T-helper 2 cell treated with Interferon-gamma antibody and Interleukin-4, amounts not matched to agents 5 μg/mL and 100 μg/mL, for 36 hours (primary cell): ENCODE results near the gene TMEM86B.
A peak's percentile ranks its signal among the peaks of the same experiment; 100 is the strongest.

ENCODE experiments used
- DNase-seq: peaks from one replicate; pipeline ENCODE4 v3.0.0; 2021; ENCODE audit warnings: low spot score
- H3K27ac Mint-ChIP-seq: one replicate; pipeline ENCODE4 v1.8.0; 2021; ENCODE audit warnings: mild to moderate bottlenecking, mixed read lengths
- H3K27me3 Mint-ChIP-seq: one replicate; pipeline ENCODE4 v1.8.0; 2021; ENCODE audit warnings: low read depth, mixed read lengths
- H3K36me3 Mint-ChIP-seq: one replicate; pipeline ENCODE4 v1.8.0; 2021; ENCODE audit warnings: low read depth, mixed read lengths
- H3K4me1 Mint-ChIP-seq: one replicate; pipeline ENCODE4 v1.8.0; 2021; ENCODE audit warnings: low read depth, mixed read lengths
- H3K4me3 Mint-ChIP-seq: one replicate; pipeline ENCODE4 v1.8.0; 2022; ENCODE audit warnings: mild to moderate bottlenecking, moderate library complexity, mixed read lengths
- H3K9me3 Mint-ChIP-seq: one replicate; pipeline ENCODE4 v1.8.0; 2021; ENCODE audit warnings: mixed read lengths

Gene TMEM86B

DNA sequence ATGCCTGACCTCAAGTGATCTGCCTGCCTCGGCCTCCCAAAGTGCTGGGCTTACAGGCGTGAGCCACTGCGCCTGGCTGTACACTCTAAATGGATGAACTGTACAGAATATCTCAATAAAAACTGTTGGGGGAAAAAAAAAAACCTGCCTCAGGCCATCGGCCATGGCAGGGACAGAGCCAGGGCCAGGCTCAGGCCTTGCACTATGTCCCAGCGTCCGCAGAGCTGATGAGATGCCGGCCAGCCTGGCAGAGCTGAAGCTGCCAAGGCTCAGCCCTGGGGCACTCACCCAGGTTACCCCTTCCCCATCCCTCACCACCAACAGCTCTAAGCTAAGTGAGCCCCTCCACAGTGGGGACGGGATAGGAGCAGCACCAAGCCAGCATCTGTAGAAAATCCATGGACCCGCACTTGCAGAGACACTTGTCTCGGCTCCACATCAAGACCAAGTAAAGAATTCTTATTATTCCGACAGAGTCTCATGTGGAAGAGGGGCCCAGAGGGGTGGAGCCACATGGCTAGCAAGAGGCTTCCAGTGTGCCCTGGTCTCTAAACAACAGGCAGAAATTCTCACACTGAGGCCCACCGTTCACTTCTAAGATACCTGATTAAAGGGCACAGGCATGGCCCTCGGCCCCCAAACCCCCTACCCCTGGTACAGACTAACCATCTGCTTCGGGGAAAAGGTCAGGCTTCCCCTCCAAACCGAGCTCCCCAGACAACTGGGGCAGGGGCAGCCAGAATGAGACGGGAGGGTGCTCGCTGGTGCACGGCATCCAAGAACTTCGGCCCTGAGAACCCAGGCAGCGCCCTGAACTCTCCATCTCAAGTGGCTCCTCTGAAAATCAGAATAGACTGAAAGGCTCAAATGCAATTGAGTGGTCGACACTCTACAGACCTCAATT is 24.4 kb upstream of the TMEM86B start:
- peaks cover 54% of the 10 kb centered on the region for H3K4me1 Mint-ChIP-seq
- no peak for DNase-seq
- H3K27me3 Mint-ChIP-seq = no peaks in the 10 kb centered on the region
- H3K27ac Mint-ChIP-seq = peak overlapping the region; percentile 98
- H3K4me3 Mint-ChIP-seq = peak overlapping the region; percentile 99
- H3K36me3 Mint-ChIP-seq = peaks cover 62% of the 10 kb centered on the region
- no peaks in the 10 kb centered on the region for H3K9me3 Mint-ChIP-seq

DNA sequence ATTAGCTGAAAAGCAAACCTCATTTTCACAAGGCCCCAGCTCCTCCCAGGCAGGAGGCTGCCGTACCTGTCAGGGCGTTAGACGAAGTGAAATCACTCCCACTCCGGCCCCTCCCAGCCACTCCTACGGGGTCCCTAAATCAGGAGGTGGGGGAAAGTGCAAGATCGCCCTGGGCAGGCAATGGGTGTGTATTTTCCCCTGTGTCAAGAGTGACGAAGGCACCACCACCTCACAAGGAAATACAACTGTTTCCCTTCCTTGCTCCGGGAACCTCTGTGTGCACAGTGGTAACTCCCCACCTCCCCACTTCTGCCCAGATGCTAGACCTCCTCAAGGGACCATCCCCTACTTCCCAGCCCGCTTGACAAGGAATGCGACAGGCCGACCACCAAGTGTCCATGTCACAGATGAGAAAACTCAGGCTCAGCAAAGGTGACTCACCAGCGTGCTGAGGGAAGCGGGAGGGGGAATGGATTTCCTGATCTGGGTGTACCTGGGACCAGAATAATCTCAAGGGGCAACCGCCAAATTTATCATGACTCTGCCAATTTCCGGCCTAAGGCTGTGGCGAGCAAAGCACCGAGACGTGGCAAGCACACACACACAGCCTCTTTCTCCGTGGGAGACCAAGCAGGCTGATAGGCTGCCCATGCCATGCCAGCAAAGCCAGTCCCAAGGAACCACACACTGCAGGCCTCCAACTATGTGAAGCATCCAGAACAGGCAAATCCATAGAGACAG is 22.9 kb upstream of the TMEM86B start:
- no peaks in the 10 kb centered on the region for H3K27me3 Mint-ChIP-seq
- H3K36me3 Mint-ChIP-seq = peaks cover 48% of the 10 kb centered on the region
- H3K4me1 Mint-ChIP-seq = peaks cover 44% of the 10 kb centered on the region
- H3K27ac Mint-ChIP-seq = peak overlapping the region; percentile 97
- no peaks in the 10 kb centered on the region for H3K9me3 Mint-ChIP-seq
- peak overlapping the region; percentile 89 for H3K4me3 Mint-ChIP-seq
- DNase-seq = peak; percentile 46

DNA sequence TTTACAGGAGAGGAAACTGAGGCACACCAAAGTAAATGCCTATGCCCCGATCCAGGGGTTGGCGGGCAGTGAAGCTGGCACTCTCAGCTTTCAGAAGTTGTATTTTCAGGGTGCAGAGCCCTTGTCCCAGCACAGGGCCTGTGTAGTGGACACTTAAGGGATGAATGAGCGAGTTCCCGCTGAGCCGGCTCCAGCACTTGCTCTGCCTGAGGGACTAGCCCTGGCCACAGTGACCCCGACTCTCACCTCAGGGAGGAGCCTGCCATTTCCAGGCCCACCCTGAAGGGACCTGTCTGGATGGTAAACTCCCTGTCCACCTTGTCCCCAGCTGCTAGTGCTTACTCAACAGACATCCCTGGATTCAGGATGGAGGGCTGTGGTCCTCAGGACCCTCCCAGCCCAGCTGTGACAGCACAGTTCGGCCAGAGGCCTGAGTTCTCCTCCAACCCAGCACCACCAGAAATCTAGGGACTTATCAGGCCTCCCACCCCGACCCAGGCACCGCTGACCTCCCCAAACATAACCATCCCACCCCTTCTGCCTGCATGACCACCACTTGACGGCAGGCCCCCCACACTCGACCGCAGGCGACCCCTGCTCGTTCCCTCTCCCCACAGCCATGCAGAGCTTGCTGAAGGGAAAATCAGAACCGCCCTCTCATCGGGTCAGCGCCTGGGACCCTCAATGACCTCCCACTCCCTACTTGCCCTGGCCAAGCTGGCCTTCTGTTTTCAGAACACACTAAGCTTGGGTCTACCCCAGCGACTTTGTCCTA is 21.9 kb upstream of the TMEM86B start:
- Mint-ChIP-seq H3K9me3 (no peaks in the 10 kb centered on the region), H3K36me3 (peaks cover 40% of the 10 kb centered on the region), H3K27me3 (no peaks in the 10 kb centered on the region), H3K4me1 (peaks cover 34% of the 10 kb centered on the region), H3K4me3 (peak overlapping the region; percentile 89), H3K27ac (peak overlapping the region; percentile 97)
- DNase-seq = no peak

DNA sequence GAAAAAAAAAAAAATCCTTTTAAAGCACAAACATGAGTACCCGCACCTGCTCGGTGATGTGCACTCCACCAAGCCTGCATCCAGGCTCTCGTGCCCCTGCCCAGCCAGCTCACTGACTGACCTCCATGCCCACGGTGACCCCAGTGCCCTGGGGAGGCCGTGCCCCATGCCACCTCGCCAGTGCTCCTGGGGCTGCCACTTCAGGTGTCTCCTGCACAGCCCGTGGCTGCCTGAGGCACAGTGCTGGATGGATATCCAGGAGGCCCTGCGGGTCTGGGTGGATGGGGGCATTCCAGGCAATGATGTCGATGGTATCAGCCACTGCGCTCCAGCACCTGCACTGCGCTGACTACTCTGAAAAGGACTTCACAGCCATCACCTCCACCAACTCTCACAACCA is 21.3 kb upstream of the TMEM86B start:
- Mint-ChIP-seq H3K4me1 (peaks cover 29% of the 10 kb centered on the region), H3K27ac (no peak overlapping the region), H3K4me3 (no peak overlapping the region), H3K27me3 (no peaks in the 10 kb centered on the region), H3K9me3 (no peaks in the 10 kb centered on the region), H3K36me3 (peaks cover 35% of the 10 kb centered on the region)
- DNase-seq = no peak

DNA sequence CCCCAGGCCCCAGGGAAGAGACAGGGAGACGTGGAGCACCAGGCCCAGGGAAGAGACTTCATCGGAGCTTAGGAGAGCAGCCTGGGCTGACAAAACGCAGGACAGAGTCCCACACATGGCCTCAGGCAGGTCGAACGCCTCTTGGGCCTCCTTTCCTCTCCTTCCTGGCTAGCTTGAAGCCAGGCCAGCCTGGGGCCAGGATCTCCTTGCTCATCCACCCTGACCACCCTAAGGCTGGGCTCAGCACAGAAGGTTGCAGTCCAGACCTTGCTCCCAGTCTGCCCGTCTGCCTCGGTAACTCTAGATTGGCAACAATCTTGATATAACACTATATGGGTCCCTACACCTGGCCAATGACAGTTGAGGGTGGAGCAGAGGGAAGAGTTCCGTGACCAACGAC is 20.1 kb upstream of the TMEM86B start:
- Mint-ChIP-seq H3K27ac (peak overlapping the region; percentile 52), H3K27me3 (no peaks in the 10 kb centered on the region), H3K4me1 (peaks cover 22% of the 10 kb centered on the region), H3K36me3 (peaks cover 29% of the 10 kb centered on the region), H3K4me3 (no peak overlapping the region), H3K9me3 (no peaks in the 10 kb centered on the region)
- no peak for DNase-seq

DNA sequence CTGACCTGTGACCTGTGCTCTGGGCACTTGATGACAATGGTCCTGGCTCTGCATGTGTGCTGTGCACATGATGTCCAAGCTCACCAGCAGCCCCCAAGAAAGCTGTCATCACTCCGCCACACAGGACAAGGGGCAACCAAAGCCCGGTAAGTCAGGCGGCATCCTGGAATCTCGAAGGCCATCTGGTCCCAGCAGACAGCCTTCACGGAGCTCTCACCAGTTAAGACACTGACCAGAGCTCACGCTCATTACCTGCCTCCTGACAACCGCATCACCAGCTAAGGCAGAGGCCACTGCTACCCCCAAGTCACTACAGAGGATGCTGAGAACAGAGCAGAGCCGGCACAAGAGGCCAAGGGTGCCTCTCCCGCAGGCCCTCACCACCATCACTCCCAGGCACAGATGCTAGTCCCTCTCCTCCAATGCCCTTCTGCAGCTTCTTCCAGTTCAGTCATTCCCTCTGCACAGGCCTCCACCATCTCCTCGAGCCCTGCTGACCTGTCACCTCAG is 19.7 kb upstream of the TMEM86B start:
- Mint-ChIP-seq H3K27me3 (no peaks in the 10 kb centered on the region), H3K4me1 (peaks cover 18% of the 10 kb centered on the region), H3K4me3 (no peak overlapping the region), H3K27ac (peak overlapping the region; percentile 52), H3K36me3 (peaks cover 29% of the 10 kb centered on the region), H3K9me3 (no peaks in the 10 kb centered on the region)
- DNase-seq = no peak

DNA sequence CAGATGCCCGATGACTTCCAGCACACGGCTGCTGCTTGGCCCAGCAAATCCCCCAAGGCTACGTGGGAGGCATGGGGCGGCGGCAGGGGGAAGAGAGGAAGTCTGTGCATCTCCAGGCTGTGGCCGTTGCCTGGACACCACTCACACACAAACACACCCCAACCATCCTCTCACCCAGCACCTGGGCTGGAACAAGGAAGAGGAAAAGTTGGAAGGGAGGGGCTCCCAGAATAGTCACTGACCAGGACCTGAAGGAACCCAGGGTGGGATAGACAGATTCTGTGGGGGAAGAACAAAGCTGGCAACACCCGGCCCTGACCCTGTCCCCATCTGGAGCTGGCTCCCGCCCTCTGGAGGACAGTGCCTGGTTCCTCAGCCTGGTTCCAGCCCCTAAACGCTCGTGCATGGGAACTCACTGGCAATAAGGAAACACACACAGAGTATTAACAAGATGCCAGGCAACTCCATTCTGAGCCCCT is 19.1 kb upstream of the TMEM86B start:
- Mint-ChIP-seq H3K4me1 (peaks cover 14% of the 10 kb centered on the region), H3K4me3 (no peak overlapping the region), H3K27ac (no peak overlapping the region), H3K27me3 (no peaks in the 10 kb centered on the region), H3K9me3 (no peaks in the 10 kb centered on the region), H3K36me3 (peaks cover 31% of the 10 kb centered on the region)
- DNase-seq = no peak

DNA sequence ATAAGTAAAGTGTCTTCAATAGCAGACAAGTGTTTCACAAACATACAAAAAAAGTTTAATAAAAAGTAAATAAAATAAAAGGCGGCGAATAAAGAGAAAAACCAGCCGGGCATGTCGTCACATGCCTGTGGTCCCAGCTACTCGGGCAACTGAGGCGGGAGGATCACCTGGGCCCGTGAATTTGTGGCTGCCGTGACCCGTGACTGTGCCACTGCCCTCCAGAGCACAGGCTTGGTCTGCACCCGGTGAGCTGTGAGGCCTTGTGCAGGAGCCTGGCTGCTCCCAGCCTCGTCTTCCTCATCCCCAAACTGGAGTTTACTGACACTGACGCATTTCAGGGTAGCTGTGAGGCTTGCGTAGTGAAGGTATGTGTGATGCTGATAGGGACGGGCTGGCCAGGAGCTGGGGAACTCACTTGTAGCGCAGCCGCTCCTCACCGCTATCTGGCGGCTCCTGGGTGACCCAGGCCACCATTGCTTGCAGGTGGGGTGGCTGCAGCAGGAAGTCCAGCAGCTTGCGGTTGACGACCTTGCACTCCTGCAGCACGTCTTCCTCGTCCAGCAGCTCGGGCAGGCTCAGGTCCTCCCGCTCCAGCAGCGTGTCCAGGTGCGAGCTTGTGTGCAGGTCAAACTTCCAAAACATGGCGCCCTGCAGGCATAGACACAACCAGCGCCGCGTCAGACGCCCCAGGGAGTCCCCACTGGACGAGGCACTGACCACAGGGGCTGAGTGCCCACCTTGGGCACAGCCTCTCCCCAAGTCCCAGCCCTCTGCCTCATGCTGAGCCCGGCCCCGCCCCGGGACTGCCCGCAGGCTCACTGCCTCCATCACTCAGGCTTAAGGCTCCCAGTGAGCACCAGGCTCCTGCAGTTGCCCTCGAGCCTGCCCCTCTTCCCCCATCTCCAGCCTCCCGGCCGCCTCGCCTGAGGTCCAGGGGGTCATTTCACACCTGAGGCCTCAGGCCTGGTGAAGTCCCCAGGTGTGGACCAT is 18.2 kb upstream of the TMEM86B start:
- H3K27ac Mint-ChIP-seq = no peak overlapping the region
- H3K4me3 Mint-ChIP-seq = no peak overlapping the region
- no peaks in the 10 kb centered on the region for H3K9me3 Mint-ChIP-seq
- no peak for DNase-seq
- H3K27me3 Mint-ChIP-seq = no peaks in the 10 kb centered on the region
- peaks cover 12% of the 10 kb centered on the region for H3K4me1 Mint-ChIP-seq
- peaks cover 34% of the 10 kb centered on the region for H3K36me3 Mint-ChIP-seq

DNA sequence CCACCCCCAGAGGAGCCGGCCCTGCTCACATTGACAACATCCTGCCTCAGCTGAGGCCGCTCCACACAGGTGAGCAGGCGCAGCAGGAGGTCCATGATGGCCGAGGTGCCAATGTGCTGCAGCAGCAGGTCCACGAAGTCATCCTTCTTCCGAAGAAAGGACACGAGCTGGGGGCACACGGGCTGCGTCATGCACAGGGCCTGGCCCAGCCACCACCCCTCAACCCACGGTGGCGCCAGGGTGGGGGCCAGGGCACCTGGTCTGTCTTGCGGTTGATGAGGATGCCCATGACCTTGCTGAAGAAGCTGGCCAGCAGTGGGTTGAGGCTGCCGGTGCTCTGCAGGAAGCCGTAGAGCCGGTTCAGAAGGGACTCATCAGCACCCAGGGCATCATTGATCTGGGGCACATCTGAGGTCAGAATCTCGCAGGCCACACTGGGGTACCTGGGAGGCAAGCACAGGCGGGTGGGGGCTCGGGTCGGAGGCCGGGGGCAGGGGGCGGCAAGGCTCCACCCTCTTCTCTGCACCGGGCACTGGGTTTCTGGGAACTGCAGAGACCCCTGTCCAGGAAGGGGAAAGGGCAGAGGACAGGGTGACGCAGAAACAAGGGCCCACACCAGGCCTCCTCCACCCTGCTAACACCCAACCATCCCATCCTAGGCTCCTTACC is 16.8 kb upstream of the TMEM86B start:
- Mint-ChIP-seq H3K27me3 (no peaks in the 10 kb centered on the region), H3K4me1 (no peaks in the 10 kb centered on the region), H3K27ac (no peak overlapping the region), H3K36me3 (peaks cover 28% of the 10 kb centered on the region), H3K9me3 (no peaks in the 10 kb centered on the region), H3K4me3 (no peak overlapping the region)
- DNase-seq = no peak

DNA sequence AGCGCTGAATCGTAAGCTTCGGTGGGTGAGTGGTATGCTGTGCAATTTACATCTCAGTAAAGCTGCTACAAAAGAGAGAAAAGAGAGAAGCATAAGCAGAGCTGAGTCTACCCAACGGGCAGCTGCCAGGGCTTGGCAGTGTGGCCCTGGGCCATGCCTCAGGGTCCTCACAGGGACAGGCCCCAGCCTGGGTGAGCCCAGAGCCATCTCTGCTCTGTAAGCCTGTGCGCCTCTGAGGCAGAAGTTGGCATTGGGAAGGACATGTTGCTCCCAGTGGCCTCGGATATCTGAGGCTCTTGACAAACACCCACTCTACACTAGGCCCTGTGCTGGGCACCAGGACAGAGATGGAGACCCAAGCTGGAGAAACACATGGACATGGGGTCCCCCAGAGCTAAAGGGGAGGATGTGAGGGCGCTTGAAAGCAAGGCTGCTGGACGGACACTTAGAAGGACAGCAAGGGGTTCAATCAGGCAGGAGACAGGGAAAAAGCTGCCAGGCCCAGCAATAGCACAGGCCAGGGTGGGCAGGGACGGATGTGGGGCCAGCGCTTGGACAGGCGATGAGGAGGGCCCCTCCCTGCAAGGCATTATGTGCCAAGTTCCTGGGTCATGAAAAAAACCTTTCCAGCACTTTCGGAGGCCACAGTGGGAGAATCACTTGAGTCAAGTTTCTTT is 15.6 kb upstream of the TMEM86B start:
- Mint-ChIP-seq H3K4me3 (no peak overlapping the region), H3K36me3 (peaks cover 29% of the 10 kb centered on the region), H3K4me1 (no peaks in the 10 kb centered on the region), H3K27ac (no peak overlapping the region), H3K27me3 (no peaks in the 10 kb centered on the region), H3K9me3 (no peaks in the 10 kb centered on the region)
- DNase-seq = no peak

DNA sequence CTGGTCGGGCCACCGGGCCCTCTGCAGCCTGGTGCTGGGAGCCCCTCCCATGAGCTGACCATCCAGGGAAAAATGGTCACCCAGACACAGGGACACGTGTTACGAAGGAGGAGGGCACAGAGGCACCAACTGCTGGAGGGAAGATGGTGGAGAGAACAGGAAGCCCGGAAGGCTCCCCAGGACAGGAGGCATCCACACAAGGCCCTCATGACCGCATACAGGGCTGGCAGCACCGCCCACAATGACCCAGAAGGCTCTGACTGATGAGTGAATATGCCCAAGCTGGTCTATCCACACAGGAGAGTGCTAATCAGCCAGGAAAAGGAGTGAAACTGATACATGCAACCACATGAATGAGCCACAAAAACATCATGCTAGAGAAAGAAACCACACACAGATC is 14.0 kb upstream of the TMEM86B start:
- Mint-ChIP-seq H3K27me3 (no peaks in the 10 kb centered on the region), H3K36me3 (peaks cover 39% of the 10 kb centered on the region)

DNA sequence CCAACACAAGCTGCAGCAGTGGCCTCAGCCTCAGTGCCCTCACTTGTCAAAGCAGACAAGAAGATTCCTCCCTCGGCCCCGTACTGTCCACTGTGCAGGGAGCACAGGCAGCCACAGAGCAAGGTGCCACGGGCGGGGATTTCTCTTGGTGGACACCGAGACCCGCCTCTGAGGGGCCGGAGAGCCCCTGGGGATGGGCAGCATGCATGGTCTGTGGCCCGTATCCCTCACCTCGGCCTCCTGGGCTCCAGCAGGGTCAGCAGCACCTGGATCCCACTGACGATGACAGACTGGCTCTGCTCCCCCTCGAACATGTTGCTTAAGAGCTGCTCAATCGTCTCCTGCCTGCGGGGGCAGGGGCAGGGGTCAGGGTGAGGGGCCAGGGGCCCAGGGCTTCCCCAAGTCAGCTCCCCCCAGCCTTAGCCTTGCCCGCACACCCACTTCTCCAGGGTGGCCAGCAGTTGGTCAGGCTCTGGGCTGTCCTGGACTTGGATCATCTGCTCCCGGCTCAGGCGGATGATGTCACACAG is 13.4 kb upstream of the TMEM86B start:
- Mint-ChIP-seq H3K4me1 (no peaks in the 10 kb centered on the region), H3K27ac (no peak overlapping the region), H3K4me3 (no peak overlapping the region), H3K36me3 (peaks cover 45% of the 10 kb centered on the region), H3K9me3 (no peaks in the 10 kb centered on the region), H3K27me3 (no peaks in the 10 kb centered on the region)
- no peak for DNase-seq

More for the DNA sequence above, 14.0 kb upstream of the TMEM86B start:
- H3K9me3 Mint-ChIP-seq = no peaks in the 10 kb centered on the region
- no peaks in the 10 kb centered on the region for H3K4me1 Mint-ChIP-seq
- no peak overlapping the region for H3K27ac Mint-ChIP-seq
- no peak for DNase-seq
- H3K4me3 Mint-ChIP-seq = no peak overlapping the region
